Activated CD4-positive, alpha-beta T cell treated with anti-CD3 and anti-CD28 coated beads for 48 hours (primary cell): Measurements from ENCODE around the gene PLCH1.

ENCODE experiments used
- DNase-seq: peaks from one replicate; pipeline ENCODE4 v3.0.0-alpha.2; 2020

PLCH1 gene

GRCh38 chr3:155327871-155328270, 417.0 kb downstream of the PLCH1 start:
- no peak for DNase-seq

- no peak for DNase-seq
These were observed 417.4 kb downstream of the PLCH1 start for GRCh38 chr3:155327430-155327829.

DNA sequence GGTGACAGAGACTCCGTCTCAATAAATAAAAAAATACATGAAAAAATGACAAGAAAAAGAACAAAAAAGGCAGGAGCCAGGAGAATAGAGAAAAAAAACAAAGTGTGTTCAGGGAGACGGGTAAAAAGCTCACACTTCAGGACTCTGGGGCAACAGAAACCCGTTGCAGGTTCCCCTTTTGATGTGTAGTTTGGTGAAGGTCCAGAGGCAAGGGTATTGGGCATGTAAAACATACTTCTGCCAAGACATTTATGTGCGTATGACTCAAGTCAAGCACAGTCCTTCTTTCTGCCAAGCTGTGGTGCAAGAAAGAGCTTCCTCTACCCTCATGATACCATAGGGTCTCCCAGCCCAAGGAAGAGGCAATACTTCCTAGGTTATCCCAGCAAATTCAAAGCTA, 418.0 kb downstream of the PLCH1 start:
- DNase-seq, result no peak

GRCh38 chr3:155326244-155326643, 418.6 kb downstream of the PLCH1 start:
- DNase-seq, result no peak
